ENCODE data around the gene ATG16L2. TPM values are rescaled to one million over a fixed set of nuclear protein-coding genes. Genes with fewer than 3 reads are reported as not detected.

ATG16L2 gene
- polyA plus RNA-seq, 1 donor (not counting 4 experiments of a cell fraction or from before 2014, with no cell fraction given) = 9.9 TPM

GRCh38 chr11:72816404-72816990 lies 2.3 kb downstream of the ATG16L2 start:
- H3K9ac ChIP-seq (ENCODE audit: control insufficient read depth, extremely low read depth, insufficient read depth, low read length) = no peak overlapping the region
- no peak for DNase-seq (ENCODE audit: low read depth, low spot score)
- dilution Hi-C loops (cut with MboI; ENCODE audit: extremely low pct_ligation_motif_present, low sequenced_read_pairs) = loop anchor here (10.0 kb wide), 1 partner anchor 62 kb away; the partner anchor contains the start of gene ARAP1
- H3K9me1 ChIP-seq (ENCODE audit: control insufficient read depth, extremely low read depth, insufficient read depth, low read length) = no peaks in the 10 kb centered on the region
- no peak overlapping the region for H3K4me3 ChIP-seq (ENCODE audit: control insufficient read depth in 2 of 3, extremely low read depth in 1 of 3, insufficient read depth in 2 of 3, low read depth in 1 of 3, low read length in 3 of 3)
- peaks cover 18% of the 10 kb centered on the region for H3K79me2 ChIP-seq (ENCODE audit: control insufficient read depth, insufficient read depth, low read length)
- no peaks in the 10 kb centered on the region for H3K9me3 ChIP-seq (ENCODE audit: control insufficient read depth, low read depth, low read length)
- no peak overlapping the region for H3K4me2 ChIP-seq (ENCODE audit: control insufficient read depth, extremely low read depth, insufficient read depth, low read depth, low read length)
- H3K27ac ChIP-seq (ENCODE audit: control insufficient read depth, insufficient read depth, low read length) = no peak overlapping the region
- H3K4me1 ChIP-seq (ENCODE audit: control insufficient read depth, extremely low read depth, insufficient read depth, low read length) = peaks cover 38% of the 10 kb centered on the region
- no peaks in the 10 kb centered on the region for H3K27me3 ChIP-seq (ENCODE audit: control insufficient read depth, extremely low read depth, insufficient read depth, low read length)
- peaks cover 0 to 3% of the 10 kb centered on the region in 2 experiments for H3K36me3 ChIP-seq (ENCODE audit: control insufficient read depth in 2 of 2, extremely low read depth in 1 of 2, insufficient read depth in 2 of 2, low read length in 2 of 2)
- FAIRE-seq = no peak
- TF ChIP-seq EZH2 (IDR thresholded peaks at IDR 0.05; ENCODE audit: low read length) (no peak), CTCF (optimal IDR thresholded peaks at IDR 0.05 in 1 of 3, IDR thresholded peaks at IDR 0.05 in 1 of 3, conservative IDR thresholded peaks at IDR 0.05 in 1 of 3; ENCODE audit: extremely low read depth in 1 of 3, insufficient read depth in 2 of 3, low read length in 3 of 3) (no peak)
- H4K20me1 ChIP-seq (ENCODE audit: control insufficient read depth, extremely low read depth, insufficient read depth, low read length) = no peaks in the 10 kb centered on the region
- H2AFZ ChIP-seq (ENCODE audit: control insufficient read depth, low read length) = no peak overlapping the region

DNA sequence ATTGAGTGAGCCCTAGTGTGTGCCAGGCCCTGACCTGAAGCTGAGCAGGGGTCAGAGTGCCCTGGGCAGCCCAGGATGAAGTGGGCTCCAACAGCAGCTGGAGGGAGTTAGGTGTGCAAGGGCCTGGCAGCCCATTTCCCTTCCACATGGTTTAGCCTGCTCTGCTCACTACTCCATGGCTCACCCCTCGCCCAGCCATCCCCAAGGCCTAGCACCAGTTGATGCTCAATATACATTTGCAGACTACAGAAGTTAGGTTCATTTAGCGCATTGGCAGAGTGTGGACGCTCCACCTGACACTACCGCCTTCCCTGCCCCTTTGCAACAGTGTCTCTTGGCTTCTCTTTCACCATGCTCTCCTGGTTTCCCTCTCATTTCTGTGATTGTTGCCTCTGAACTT lies 3.8 kb downstream of the ATG16L2 start:
- DNase-seq (ENCODE audit: low read depth, low spot score) (no peak), FAIRE-seq (no peak)
- Histone ChIP-seq H3K9me3 (ENCODE audit: control insufficient read depth, low read depth, low read length) (no peaks in the 10 kb centered on the region), H3K4me3 (ENCODE audit: control insufficient read depth in 2 of 3, extremely low read depth in 1 of 3, insufficient read depth in 2 of 3, low read depth in 1 of 3, low read length in 3 of 3) (no peak overlapping the region), H3K27ac (ENCODE audit: control insufficient read depth, insufficient read depth, low read length) (no peak overlapping the region), H3K79me2 (ENCODE audit: control insufficient read depth, insufficient read depth, low read length) (peaks cover 7% of the 10 kb centered on the region), H2AFZ (ENCODE audit: control insufficient read depth, low read length) (no peak overlapping the region), H3K4me2 (ENCODE audit: control insufficient read depth, extremely low read depth, insufficient read depth, low read depth, low read length) (no peak overlapping the region), H3K27me3 (ENCODE audit: control insufficient read depth, extremely low read depth, insufficient read depth, low read length) (no peaks in the 10 kb centered on the region), H3K36me3 (ENCODE audit: control insufficient read depth in 2 of 2, extremely low read depth in 1 of 2, insufficient read depth in 2 of 2, low read length in 2 of 2) (peaks cover 0 to 3% of the 10 kb centered on the region in 2 experiments), H3K9ac (ENCODE audit: control insufficient read depth, extremely low read depth, insufficient read depth, low read length) (no peak overlapping the region), H4K20me1 (ENCODE audit: control insufficient read depth, extremely low read depth, insufficient read depth, low read length) (no peaks in the 10 kb centered on the region), H3K4me1 (ENCODE audit: control insufficient read depth, extremely low read depth, insufficient read depth, low read length) (peaks cover 32% of the 10 kb centered on the region), H3K9me1 (ENCODE audit: control insufficient read depth, extremely low read depth, insufficient read depth, low read length) (no peaks in the 10 kb centered on the region)
- TF ChIP-seq CTCF (optimal IDR thresholded peaks at IDR 0.05 in 1 of 3, IDR thresholded peaks at IDR 0.05 in 1 of 3, conservative IDR thresholded peaks at IDR 0.05 in 1 of 3; ENCODE audit: extremely low read depth in 1 of 3, insufficient read depth in 2 of 3, low read length in 3 of 3) (no peak), EZH2 (IDR thresholded peaks at IDR 0.05; ENCODE audit: low read length) (no peak)
- dilution Hi-C loops (cut with MboI; ENCODE audit: extremely low pct_ligation_motif_present, low sequenced_read_pairs) = loop anchor here (10.0 kb wide), 1 partner anchor 63 kb away; the partner anchor contains the start of gene ARAP1

Data from keratinocyte (primary cell).